AG04449 (cell line): ENCODE measurements around the gene CYB561D1.
A peak's percentile ranks its signal among the peaks of the same experiment; 100 is the strongest.

Source experiments
- CTCF ChIA-PET: fragments of 350-600 bp; formaldehyde crosslinking; extraction: SDS; loops from one replicate; lab custom pipeline; 2021; ENCODE audit warnings: antibody characterized with exemption; lab: Yijun Ruan, JAX
- POLR2A ChIA-PET: fragments of 400-600, 350-600 bp; formaldehyde crosslinking; extraction: SDS; loops from one replicate; lab custom pipeline; 2020; ENCODE audit warnings: antibody characterized with exemption, inconsistent platforms; lab: Yijun Ruan, JAX
- DNase-seq: peaks from one replicate; pipeline ENCODE4 v3.0.0-alpha.2; 2010; ENCODE audit warnings: low read depth, low spot score
- H3K4me3 ChIP-seq: 2 replicates; pipeline ENCODE4 v1.5.1; 2011; ENCODE audit warnings: low read depth, mild to moderate bottlenecking, control low read depth, low read length
- CTCF ChIP-seq: IDR thresholded peaks from one replicate; pipeline ENCODE4 v1.5.1; 2011; ENCODE audit warnings: mild to moderate bottlenecking, moderate library complexity, low read length, control low read depth, inconsistent platforms; ENCODE audit not compliant: insufficient read depth; ENCODE audit errors: missing control alignments

CYB561D1 gene

GRCh38 chr1:109482791-109483671, 10.9 kb upstream of the CYB561D1 start:
- DNase-seq, result no peak
- CTCF ChIA-PET, result interaction anchor here (1.3 to 43.1 kb wide), 7 partner anchors 8 to 206 kb away, joined by 3 to 2790 read pairs (median 8); partner anchors contain the start of genes AMIGO1, CYB561D1 and GPR61
- TF ChIP-seq CTCF, result no peak
- POLR2A ChIA-PET, result interaction anchor here (0.5 to 1.3 kb wide), 3 partner anchors 15 to 268 kb away, joined by 3 to 5 read pairs (median 5); no protein-coding TSS in a partner anchor
- peak overlapping the region; percentile 62 for H3K4me3 ChIP-seq

- POLR2A ChIA-PET, result interaction anchor here (1.0 to 1.3 kb wide), 2 partner anchors 14 to 269 kb away, joined by 5 read pairs; no protein-coding TSS in a partner anchor
- no peak for TF ChIP-seq CTCF
- H3K4me3 ChIP-seq, result peak within 1 kb of the TSS; percentile 82
- CTCF ChIA-PET, result interaction anchor here (1.3 to 43.1 kb wide), 7 partner anchors 7 to 206 kb away, joined by 3 to 2790 read pairs (median 8); partner anchors contain the start of genes AMIGO1, CYB561D1 and GPR61
- DNase-seq, result no peak
Measured at GRCh38 chr1:109483672-109484518, 10.0 kb upstream of the CYB561D1 start, which contains the start of gene ATXN7L2. Gene ATXN7L2, plus strand, starts transcription at chr1:109483905. Its CDS starts 49 bp downstream, at chr1:109483954.

- ChIA-PET POLR2A (no interaction called here), CTCF (interaction anchor here (0.7 to 43.1 kb wide), 7 partner anchors 7 to 207 kb away, joined by 3 to 2790 read pairs (median 8); partner anchors contain the start of genes AMIGO1, CYB561D1 and GPR61)
- no peak for TF ChIP-seq CTCF
- no peak for DNase-seq
- peak overlapping the region; percentile 82 for H3K4me3 ChIP-seq
Measured at GRCh38 chr1:109484519-109484975, 9.3 kb upstream of the CYB561D1 start.

GRCh38 chr1:109485001-109485400, 8.9 kb upstream of the CYB561D1 start:
- TF ChIP-seq CTCF, result no peak
- ChIA-PET CTCF (interaction anchor here (0.7 to 43.1 kb wide), 4 partner anchors 6 to 49 kb away, joined by 3 to 2790 read pairs (median 382); partner anchors contain the start of genes AMIGO1, CYB561D1 and GPR61), POLR2A (no interaction called here)

GRCh38 chr1:109487261-109487660, 6.6 kb upstream of the CYB561D1 start:
- ChIA-PET CTCF (interaction anchor here (1.2 to 43.1 kb wide), 4 partner anchors 22 to 210 kb away, joined by 3 to 2790 read pairs (median 372); partner anchors contain the start of genes AMIGO1, GPR61 and PSMA5), POLR2A (no interaction called here)
- H3K4me3 ChIP-seq, result no peak overlapping the region
- TF ChIP-seq CTCF, result no peak
- no peak for DNase-seq

More at GRCh38 chr1:109485001-109485400, 8.9 kb upstream of the CYB561D1 start:
- H3K4me3 ChIP-seq, result peak overlapping the region; percentile 82
- no peak for DNase-seq
